Left lobe of liver (tissue), 2 donors: Measurements from ENCODE around the gene OR8S1. TPM values are rescaled to one million over a fixed set of nuclear protein-coding genes. Genes with fewer than 3 reads are reported as not detected.
"Not testable (repeated sequence)": the region's sequence is repeated elsewhere in the genome, so short reads cannot be mapped to it uniquely, and the experiment has no call there.

Experiments
- ATAC-seq: fragments of 200-7000 bp; cut with Tn5 transposase; one replicate; pipeline ENCODE4 v1.9.1; 2020; ENCODE audit warnings: mild to moderate bottlenecking, moderate library complexity
- DNase-seq: peaks from one replicate; pipeline ENCODE4 v3.0.0-alpha.2; 2020; ENCODE audit warnings: low spot score
- total RNA-seq: library from RNA; stranded (reverse); gene quantifications from one replicate; pipeline ENCODE4 v1.2.1, GENCODE V29; 2021
- donor health status: DM: no; HTN: no; CAD: no; lungs with moderate emphysema.
- donor health status: DM: no; HTN: yes; CAD: no.

Gene OR8S1
- total RNA-seq = not detected

GRCh38 chr12:48525332-48525731 lies at the start of gene OR8S1:
OR8S1 (plus strand) TSS chr12:48525632; CDS start chr12:48525632, 0 bp downstream.
- ATAC-seq (no peak), DNase-seq (no peak)

GRCh38 chr12:48482198-48482597 lies 43.2 kb upstream of the OR8S1 start, which contains the start of gene C12orf54:
C12orf54 (plus strand) TSS chr12:48482498; CDS start chr12:48483297, 799 bp downstream.
- DNase-seq = no peak
- ATAC-seq = no peak

- no peak for ATAC-seq
- no peak for DNase-seq
Measured at GRCh38 chr12:48482930-48483329, 42.5 kb upstream of the OR8S1 start.

- ATAC-seq = no peak
- no peak for DNase-seq
Measured at GRCh38 chr12:48486261-48486660, 39.2 kb upstream of the OR8S1 start.

GRCh38 chr12:48486679-48487078 lies 38.8 kb upstream of the OR8S1 start:
- no peak for DNase-seq
- no peak for ATAC-seq

GRCh38 chr12:48489012-48489411 lies 36.4 kb upstream of the OR8S1 start:
- ATAC-seq = no peak
- no peak for DNase-seq

GRCh38 chr12:48489456-48489855 lies 36.0 kb upstream of the OR8S1 start:
- not testable (repeated sequence) for ATAC-seq, DNase-seq

GRCh38 chr12:48500281-48500680 lies 25.2 kb upstream of the OR8S1 start:
- ATAC-seq, DNase-seq: not testable (repeated sequence)

GRCh38 chr12:48506836-48507235 lies 18.6 kb upstream of the OR8S1 start:
- DNase-seq, ATAC-seq: not testable (repeated sequence)

- DNase-seq = no peak
- ATAC-seq = no peak
Measured at GRCh38 chr12:48508987-48509386, 16.4 kb upstream of the OR8S1 start.

GRCh38 chr12:48510111-48510510 lies 15.3 kb upstream of the OR8S1 start:
- ATAC-seq (no peak), DNase-seq (no peak)

- ATAC-seq (no peak), DNase-seq (no peak)
Measured at GRCh38 chr12:48512855-48513254, 12.6 kb upstream of the OR8S1 start.

GRCh38 chr12:48514728-48515127 lies 10.7 kb upstream of the OR8S1 start:
- DNase-seq = no peak
- ATAC-seq = no peak

- DNase-seq, ATAC-seq: not testable (repeated sequence)
Measured at GRCh38 chr12:48520381-48520780, 5.1 kb upstream of the OR8S1 start.

GRCh38 chr12:48527891-48528670 lies 2.6 kb downstream of the OR8S1 start:
- ATAC-seq = no peak
- DNase-seq = no peak

- ATAC-seq (no peak), DNase-seq (no peak)
Measured at GRCh38 chr12:48532601-48533000, 7.2 kb downstream of the OR8S1 start.

- DNase-seq (no peak), ATAC-seq (no peak)
Measured at GRCh38 chr12:48536602-48537001, 11.2 kb downstream of the OR8S1 start.

- DNase-seq = no peak
- ATAC-seq = peak; percentile 80
Measured at GRCh38 chr12:48542300-48542928, 17.0 kb downstream of the OR8S1 start.

- DNase-seq (no peak), ATAC-seq (no peak)
Measured at GRCh38 chr12:48545833-48546469, 20.5 kb downstream of the OR8S1 start.

- DNase-seq, ATAC-seq: not testable (repeated sequence)
Measured at GRCh38 chr12:48547012-48547411, 21.6 kb downstream of the OR8S1 start.

- DNase-seq, ATAC-seq: not testable (repeated sequence)
Measured at GRCh38 chr12:48551636-48552035, 26.2 kb downstream of the OR8S1 start.
